BJ (cell line): ENCODE measurements around the gene HDX. TPM values are rescaled to one million over a fixed set of nuclear protein-coding genes. Genes with fewer than 3 reads are reported as not detected.

Experiments
- CTCF ChIA-PET: fragments of 350-600 bp; formaldehyde crosslinking; extraction: SDS; loops from one replicate; lab custom pipeline; 2021; ENCODE audit warnings: antibody characterized with exemption, inconsistent platforms; lab: Yijun Ruan, JAX
- POLR2A ChIA-PET: fragments of 300-600 bp; sonication (Branson Sonifier 250); formaldehyde crosslinking; extraction: SDS; loops from one replicate; lab custom pipeline; 2021; ENCODE audit warnings: antibody characterized with exemption; lab: Charles Lee
- DNase-seq: peaks from one replicate; pipeline ENCODE4 v3.0.0-alpha.2; 2011; ENCODE audit warnings: low read depth
- H3K27me3 ChIP-seq: 2 replicates; pipeline ENCODE4 v1.6.0; 2011; ENCODE audit warnings: low read length; ENCODE audit not compliant: control insufficient read depth, insufficient read depth
- H3K36me3 ChIP-seq: 2 replicates; pipeline ENCODE4 v1.5.1; 2011; ENCODE audit warnings: low read length; ENCODE audit not compliant: control insufficient read depth, insufficient read depth
- H3K4me3 ChIP-seq: 2 replicates; pipeline ENCODE4 v1.5.1; 2011; ENCODE audit warnings: low read depth, mild to moderate bottlenecking, control low read depth, low read length
- CTCF ChIP-seq: IDR thresholded peaks from 2 replicates; pipeline ENCODE4 v1.5.1; 2011; ENCODE audit warnings: low read depth, mild to moderate bottlenecking, control low read depth, inconsistent platforms, low read length, moderate library complexity; ENCODE audit not compliant: insufficient read depth
- polyA plus RNA-seq: library from polyadenylated mRNA; depleted of rRNA; stranded (reverse); fragments of >200 nt; gene quantifications from 2 replicates; pipeline ENCODE4 v1.2.3, GENCODE V29; 2011

HDX gene
- polyA plus RNA-seq, 1 experiment = 1.2 TPM

- no peak for DNase-seq
- ChIA-PET POLR2A (no interaction called here), CTCF (no interaction called here)
- Histone ChIP-seq H3K27me3 (no peaks in the 10 kb centered on the region), H3K4me3 (no peak overlapping the region), H3K36me3 (no peaks in the 10 kb centered on the region)
- TF ChIP-seq CTCF = no peak
Measured at GRCh38 chrX:84479086-84479485, 23.2 kb downstream of the HDX start.

GRCh38 chrX:84477114-84477513 lies 25.1 kb downstream of the HDX start:
- H3K4me3 ChIP-seq = no peak overlapping the region
- ChIA-PET CTCF (no interaction called here), POLR2A (no interaction called here)
- H3K27me3 ChIP-seq = no peaks in the 10 kb centered on the region
- TF ChIP-seq CTCF = no peak
- DNase-seq = no peak
- no peaks in the 10 kb centered on the region for H3K36me3 ChIP-seq

- ChIA-PET POLR2A (no interaction called here), CTCF (no interaction called here)
- H3K36me3 ChIP-seq = no peaks in the 10 kb centered on the region
- no peaks in the 10 kb centered on the region for H3K27me3 ChIP-seq
- no peak for TF ChIP-seq CTCF
- H3K4me3 ChIP-seq = no peak overlapping the region
- DNase-seq = no peak
Measured at GRCh38 chrX:84475596-84475995, 26.7 kb downstream of the HDX start.

- TF ChIP-seq CTCF = no peak
- ChIA-PET POLR2A (no interaction called here), CTCF (no interaction called here)
- DNase-seq = no peak
- H3K36me3 ChIP-seq = no peaks in the 10 kb centered on the region
- no peaks in the 10 kb centered on the region for H3K27me3 ChIP-seq
- H3K4me3 ChIP-seq = no peak overlapping the region
Measured at GRCh38 chrX:84475101-84475500, 27.2 kb downstream of the HDX start.

GRCh38 chrX:84469226-84469625 lies 33.0 kb downstream of the HDX start:
- no peak for DNase-seq
- Histone ChIP-seq H3K36me3 (no peaks in the 10 kb centered on the region), H3K27me3 (no peaks in the 10 kb centered on the region), H3K4me3 (no peak overlapping the region)
- ChIA-PET POLR2A (no interaction called here), CTCF (no interaction called here)
- TF ChIP-seq CTCF = no peak
